WERI-Rb-1 (cell line): ENCODE data around the gene PRR20G.

ENCODE experiments used
- DNase-seq: peaks from one replicate; pipeline ENCODE4 v3.0.0-alpha.2; 2020
- H3K27ac ChIP-seq: fragments of 250-450 bp; sonication (Bioruptor Pico); 2 replicates; pipeline ENCODE4 v1.5.1; 2020; ENCODE audit warnings: mild to moderate bottlenecking, moderate library complexity
- H3K27me3 ChIP-seq: fragments of 250-450 bp; sonication (Bioruptor Pico); 2 replicates; pipeline ENCODE4 v1.5.1; 2021; ENCODE audit warnings: mild to moderate bottlenecking, low read depth, moderate library complexity; ENCODE audit not compliant: insufficient read depth, severe bottlenecking
- H3K36me3 ChIP-seq: fragments of 250-450 bp; sonication (Bioruptor Pico); 2 replicates; pipeline ENCODE4 v1.5.1; 2020; ENCODE audit warnings: mild to moderate bottlenecking, moderate library complexity
- H3K4me3 ChIP-seq: 2 replicates; pipeline ENCODE4 v1.5.1; 2011; ENCODE audit warnings: low read depth, mild to moderate bottlenecking, control low read depth, low read length
- H3K9me3 ChIP-seq: fragments of 250-450 bp; sonication (Bioruptor Pico); 2 replicates; pipeline ENCODE4 v1.5.1; 2021; ENCODE audit warnings: mild to moderate bottlenecking, moderate library complexity; ENCODE audit not compliant: severe bottlenecking
- CTCF ChIP-seq: IDR thresholded peaks from 2 replicates; pipeline ENCODE4 v1.5.1; 2011; ENCODE audit warnings: low read depth, mild to moderate bottlenecking, control low read depth, inconsistent platforms, low read length

Gene PRR20G

GRCh38 chr3:127256733-127257271 lies 31.0 kb downstream of the PRR20G start:
- no peak overlapping the region for H3K4me3 ChIP-seq
- TF ChIP-seq CTCF = no peak
- H3K36me3 ChIP-seq = no peaks in the 10 kb centered on the region
- DNase-seq = no peak
- no peak overlapping the region for H3K27ac ChIP-seq
- H3K9me3 ChIP-seq = no peaks in the 10 kb centered on the region
- no peaks in the 10 kb centered on the region for H3K27me3 ChIP-seq

GRCh38 chr3:127256138-127256537 lies 31.7 kb downstream of the PRR20G start:
- H3K27ac ChIP-seq = no peak overlapping the region
- no peak for TF ChIP-seq CTCF
- no peak for DNase-seq

GRCh38 chr3:127255516-127255915 lies 32.3 kb downstream of the PRR20G start:
- H3K27me3 ChIP-seq = no peaks in the 10 kb centered on the region
- no peaks in the 10 kb centered on the region for H3K36me3 ChIP-seq
- no peak overlapping the region for H3K4me3 ChIP-seq
- no peak for TF ChIP-seq CTCF
- no peak for DNase-seq
- no peaks in the 10 kb centered on the region for H3K9me3 ChIP-seq
- H3K27ac ChIP-seq = no peak overlapping the region

More at GRCh38 chr3:127256138-127256537, 31.7 kb downstream of the PRR20G start:
- no peaks in the 10 kb centered on the region for H3K27me3 ChIP-seq
- no peak overlapping the region for H3K4me3 ChIP-seq
- no peaks in the 10 kb centered on the region for H3K9me3 ChIP-seq
- no peaks in the 10 kb centered on the region for H3K36me3 ChIP-seq

- peak; percentile 72 for TF ChIP-seq CTCF
- no peaks in the 10 kb centered on the region for H3K36me3 ChIP-seq
- no peak overlapping the region for H3K27ac ChIP-seq
- H3K27me3 ChIP-seq = no peaks in the 10 kb centered on the region
- H3K4me3 ChIP-seq = no peak overlapping the region
- no peaks in the 10 kb centered on the region for H3K9me3 ChIP-seq
- peak; percentile 43 for DNase-seq
Observed at GRCh38 chr3:127254730-127255129, 33.1 kb downstream of the PRR20G start.

- DNase-seq = no peak
- H3K36me3 ChIP-seq = no peaks in the 10 kb centered on the region
- no peaks in the 10 kb centered on the region for H3K27me3 ChIP-seq
- no peaks in the 10 kb centered on the region for H3K9me3 ChIP-seq
- TF ChIP-seq CTCF = no peak
- no peak overlapping the region for H3K4me3 ChIP-seq
- H3K27ac ChIP-seq = no peak overlapping the region
Observed at GRCh38 chr3:127254033-127254644, 33.7 kb downstream of the PRR20G start.

- H3K36me3 ChIP-seq = no peaks in the 10 kb centered on the region
- H3K9me3 ChIP-seq = no peaks in the 10 kb centered on the region
- no peak for DNase-seq
- no peaks in the 10 kb centered on the region for H3K27me3 ChIP-seq
- no peak for TF ChIP-seq CTCF
- H3K27ac ChIP-seq = no peak overlapping the region
- no peak overlapping the region for H3K4me3 ChIP-seq
Observed at GRCh38 chr3:127253491-127253890, 34.4 kb downstream of the PRR20G start.
